Activated CD4-positive, CD25-positive, alpha-beta regulatory T cell treated with anti-CD3 and anti-CD28 coated beads, Interleukin-2, amount 50 U/mL, for 16 hours (primary cell): Measurements from ENCODE around the gene PPP1R3C.
A peak's percentile ranks its signal among the peaks of the same experiment; 100 is the strongest.

Experiments used
- DNase-seq: peaks from one replicate; pipeline ENCODE4 v3.0.0-alpha.2; 2020; ENCODE audit warnings: low read depth, low spot score

Gene PPP1R3C

GRCh38 chr10:91632671-91633550, at the start of gene PPP1R3C:
Gene PPP1R3C, minus strand, starts transcription at chr10:91633071. Its CDS starts 102 bp downstream, at chr10:91632969.
- no peak for DNase-seq

DNA sequence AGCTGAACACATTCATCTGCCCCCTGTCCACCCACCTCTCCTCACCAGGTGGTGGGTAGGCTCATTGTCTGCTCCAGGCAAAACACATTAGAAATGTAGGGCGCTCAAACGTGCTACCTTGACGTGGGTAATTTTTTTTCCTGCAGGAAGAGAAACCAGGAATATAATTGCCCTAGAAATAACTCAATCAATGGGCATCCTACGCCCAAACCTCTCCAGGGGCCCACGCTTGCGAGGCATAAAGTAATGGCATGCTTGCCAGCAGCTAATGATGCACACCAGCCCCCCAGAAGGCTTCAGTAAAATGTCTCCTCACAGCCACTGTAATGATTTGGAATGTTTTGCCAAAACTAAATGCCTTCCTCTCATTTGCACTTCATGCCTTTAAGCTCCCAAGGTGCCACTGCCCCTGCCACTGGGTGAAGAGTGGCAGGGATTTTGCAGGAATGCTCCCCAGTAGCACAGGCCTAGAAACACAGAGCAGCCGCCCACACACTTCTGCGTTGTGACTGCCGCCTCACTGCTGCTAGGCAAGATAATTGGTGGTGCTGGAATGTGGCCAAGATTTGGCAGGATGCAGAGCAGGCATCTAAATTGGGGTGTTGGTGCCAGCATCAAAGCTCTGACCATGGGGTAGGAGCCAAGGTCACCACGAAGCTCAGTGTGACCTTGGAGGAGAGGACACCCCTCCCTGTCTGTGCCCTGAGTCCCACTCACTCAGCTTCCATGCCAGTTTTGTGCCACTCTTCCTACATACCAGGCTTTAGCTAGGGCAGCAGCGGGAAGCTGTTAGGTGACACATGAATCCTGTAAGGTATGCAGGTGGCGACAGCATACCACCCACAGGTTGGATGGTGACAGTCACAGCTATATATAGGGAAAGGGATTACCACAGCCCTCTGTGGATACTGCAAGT, 48.7 kb upstream of the PPP1R3C start:
- DNase-seq, result no peak

- no peak for DNase-seq
Observed at GRCh38 chr10:91680487-91680886, 47.6 kb upstream of the PPP1R3C start.

DNA sequence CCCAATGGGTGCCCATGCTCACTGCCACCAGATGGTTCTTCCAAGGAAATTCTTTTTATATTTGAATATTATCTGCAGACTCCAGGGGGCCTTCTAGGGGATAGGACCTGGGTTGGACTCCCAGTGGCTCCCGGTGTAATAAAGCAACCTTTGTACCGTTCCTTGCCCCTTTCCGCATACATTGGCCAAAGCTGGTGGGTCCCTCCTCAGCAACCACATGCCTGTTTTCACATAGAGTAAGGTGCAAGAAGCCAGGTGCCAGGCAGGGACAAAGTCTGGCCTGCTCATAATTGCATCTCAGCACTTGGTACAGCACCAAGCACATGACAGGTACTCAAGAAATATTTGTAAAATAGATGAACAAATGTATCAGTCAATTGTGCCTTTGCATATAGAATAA, 46.4 kb upstream of the PPP1R3C start:
- DNase-seq, result no peak

DNA sequence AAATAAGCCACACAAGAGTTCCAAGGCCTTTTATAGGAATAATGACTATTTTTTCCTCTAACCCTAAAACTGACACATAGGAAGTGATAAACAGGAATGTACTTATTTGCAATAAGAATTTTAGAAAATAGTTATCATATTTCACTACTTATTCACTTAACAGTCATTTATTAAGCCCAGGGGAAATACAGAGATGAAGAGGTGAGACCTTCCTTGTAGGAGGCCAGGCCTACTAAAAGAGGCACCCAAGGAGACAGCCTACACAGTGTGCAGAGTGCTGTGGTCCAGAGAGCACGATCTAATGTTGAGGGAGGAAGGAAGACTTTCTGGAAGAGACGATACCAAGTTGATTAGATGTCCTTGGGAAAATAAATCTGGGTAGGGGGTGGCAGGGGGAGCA, 45.0 kb upstream of the PPP1R3C start:
- no peak for DNase-seq

DNA sequence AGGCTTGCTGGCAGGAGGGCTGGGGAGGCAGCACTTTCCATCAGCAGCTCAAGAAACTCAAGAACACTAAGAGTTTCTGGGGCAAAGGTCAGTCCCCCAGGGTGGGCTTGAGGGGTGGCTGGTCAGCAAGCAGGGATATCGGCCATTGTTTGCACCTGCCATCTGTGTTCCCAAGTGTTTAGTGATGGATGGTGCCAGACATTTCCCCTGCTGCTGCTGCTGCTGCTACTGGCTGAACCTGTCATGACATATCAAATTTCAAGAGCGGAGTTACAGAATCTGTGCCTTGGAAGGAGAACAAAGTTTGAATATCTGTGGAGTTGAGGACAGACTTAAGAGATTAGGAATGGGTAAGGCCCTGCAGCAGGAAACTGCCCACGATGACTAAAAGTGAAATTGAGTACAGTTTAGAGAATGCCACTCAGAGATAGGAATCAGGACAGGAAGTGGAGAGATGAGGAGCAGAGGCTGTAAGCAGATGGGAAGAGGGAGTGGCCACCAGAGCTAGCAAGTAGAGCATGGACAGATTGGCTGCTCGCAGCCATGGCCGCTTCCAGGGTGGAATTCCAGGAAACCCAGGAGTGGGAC, 39.2 kb upstream of the PPP1R3C start:
- no peak for DNase-seq

DNA sequence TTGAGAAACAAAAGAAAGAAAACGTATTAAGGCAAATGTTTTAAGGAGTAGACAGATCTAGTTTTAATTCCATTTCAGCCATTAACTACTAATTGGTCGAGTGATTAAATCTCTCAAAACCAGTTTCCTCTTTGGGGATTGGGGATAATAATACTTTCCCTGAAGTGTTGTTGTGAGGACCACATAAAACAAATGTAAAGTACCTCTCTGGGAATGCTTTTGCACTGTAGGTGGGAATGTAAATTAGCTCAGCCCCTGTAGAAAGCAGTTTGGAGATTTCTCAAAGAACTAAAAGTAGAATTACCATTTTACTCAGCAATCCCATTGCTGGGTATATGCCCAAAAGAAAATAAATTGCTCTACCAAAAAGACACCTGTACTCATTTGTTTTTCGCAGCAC, 36.0 kb upstream of the PPP1R3C start:
- no peak for DNase-seq

GRCh38 chr10:91665842-91666241, 33.0 kb upstream of the PPP1R3C start:
- DNase-seq, result no peak

- no peak for DNase-seq
Observed at GRCh38 chr10:91664426-91664825, 31.6 kb upstream of the PPP1R3C start.

DNA sequence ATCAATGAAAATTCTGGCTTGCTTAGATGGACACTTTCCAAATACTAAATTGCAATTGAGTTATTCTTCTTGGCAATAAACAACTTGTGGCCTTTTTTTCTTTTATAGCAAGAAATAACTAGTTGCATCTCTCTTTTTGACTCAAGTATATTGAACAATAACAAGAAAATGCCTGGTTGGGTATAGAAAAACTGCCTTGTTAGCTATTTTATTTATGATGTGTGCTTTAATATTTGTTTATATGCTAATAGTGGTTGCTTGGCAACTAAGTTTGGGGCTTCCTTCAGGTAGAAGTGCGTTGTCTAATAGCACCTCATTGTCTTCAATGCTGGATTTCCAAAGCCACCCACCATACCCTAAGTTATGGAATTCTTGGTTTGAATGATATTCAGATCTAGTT, 30.1 kb upstream of the PPP1R3C start:
- no peak for DNase-seq

DNA sequence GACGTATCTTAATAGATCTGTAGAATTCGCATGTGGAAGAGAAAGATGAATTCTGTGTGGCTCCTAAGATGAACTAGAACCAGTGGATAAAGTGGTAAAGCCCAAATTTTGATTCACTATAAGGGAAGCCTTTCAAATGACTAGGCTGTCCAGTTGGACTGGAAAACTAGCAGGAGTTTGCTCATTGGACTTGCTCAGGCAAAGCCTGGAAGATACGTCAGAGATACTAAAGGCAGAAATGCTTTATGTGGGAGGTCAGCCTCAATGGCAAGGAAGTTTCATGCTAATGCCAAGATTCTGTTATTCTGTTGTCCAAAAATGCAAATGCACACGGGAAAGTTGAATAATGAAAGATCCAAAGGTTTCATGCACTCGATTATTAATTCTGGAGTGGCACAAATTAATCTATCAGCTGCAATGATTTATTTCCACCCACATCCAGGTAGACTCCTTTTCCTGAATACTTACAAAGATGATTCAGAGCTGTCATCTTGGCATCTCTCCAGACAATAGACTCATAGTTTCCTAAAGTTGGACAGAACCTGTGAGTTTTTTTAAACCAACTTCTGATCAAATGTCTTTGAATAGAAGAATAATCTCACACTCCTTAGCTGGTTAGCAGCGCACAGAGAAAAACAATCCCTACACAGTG, 20.5 kb upstream of the PPP1R3C start:
- DNase-seq, result no peak

- DNase-seq, result no peak
Observed at GRCh38 chr10:91652364-91652763, 19.5 kb upstream of the PPP1R3C start.

DNA sequence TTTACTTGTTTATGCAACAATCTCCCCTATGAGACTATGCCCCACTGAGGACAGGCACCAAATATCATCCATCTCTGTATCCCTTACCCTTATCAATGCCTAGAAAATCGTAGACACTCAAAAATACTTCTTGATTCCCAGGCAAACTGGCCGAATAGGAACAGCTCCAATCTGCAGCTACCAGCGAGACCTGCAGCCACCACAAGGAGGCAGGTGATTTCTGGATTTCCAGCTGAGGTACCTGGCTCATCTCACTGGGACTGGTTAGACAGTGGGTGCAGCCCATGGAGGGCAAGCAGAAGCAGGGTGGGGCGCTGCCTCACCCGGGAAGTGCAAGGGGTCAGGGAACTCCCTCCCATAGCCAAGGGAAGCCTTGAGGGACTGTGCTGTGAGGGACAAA, 10.8 kb upstream of the PPP1R3C start:
- DNase-seq, result no peak

- no peak for DNase-seq
Observed at GRCh38 chr10:91642831-91643692, 10.2 kb upstream of the PPP1R3C start.

DNA sequence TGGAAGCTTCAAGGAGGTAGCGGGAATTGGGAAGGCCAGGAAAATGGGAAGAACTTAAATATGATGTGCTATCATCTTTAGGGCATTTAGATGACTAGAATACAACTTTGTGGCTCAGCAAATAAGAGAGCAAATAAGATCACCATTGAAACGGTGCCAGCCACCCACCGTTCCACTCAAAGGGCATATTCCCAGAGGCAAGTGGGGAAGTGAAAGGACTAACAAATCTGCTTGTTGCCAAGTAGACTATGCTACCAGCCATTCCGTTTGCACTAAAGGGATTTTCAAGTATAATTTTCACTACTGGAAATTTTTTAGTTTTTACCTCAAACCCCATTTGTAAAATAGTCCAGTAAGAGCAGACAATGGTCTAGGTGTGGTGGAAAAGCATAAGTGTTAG, 4.0 kb upstream of the PPP1R3C start:
- no peak for DNase-seq

DNA sequence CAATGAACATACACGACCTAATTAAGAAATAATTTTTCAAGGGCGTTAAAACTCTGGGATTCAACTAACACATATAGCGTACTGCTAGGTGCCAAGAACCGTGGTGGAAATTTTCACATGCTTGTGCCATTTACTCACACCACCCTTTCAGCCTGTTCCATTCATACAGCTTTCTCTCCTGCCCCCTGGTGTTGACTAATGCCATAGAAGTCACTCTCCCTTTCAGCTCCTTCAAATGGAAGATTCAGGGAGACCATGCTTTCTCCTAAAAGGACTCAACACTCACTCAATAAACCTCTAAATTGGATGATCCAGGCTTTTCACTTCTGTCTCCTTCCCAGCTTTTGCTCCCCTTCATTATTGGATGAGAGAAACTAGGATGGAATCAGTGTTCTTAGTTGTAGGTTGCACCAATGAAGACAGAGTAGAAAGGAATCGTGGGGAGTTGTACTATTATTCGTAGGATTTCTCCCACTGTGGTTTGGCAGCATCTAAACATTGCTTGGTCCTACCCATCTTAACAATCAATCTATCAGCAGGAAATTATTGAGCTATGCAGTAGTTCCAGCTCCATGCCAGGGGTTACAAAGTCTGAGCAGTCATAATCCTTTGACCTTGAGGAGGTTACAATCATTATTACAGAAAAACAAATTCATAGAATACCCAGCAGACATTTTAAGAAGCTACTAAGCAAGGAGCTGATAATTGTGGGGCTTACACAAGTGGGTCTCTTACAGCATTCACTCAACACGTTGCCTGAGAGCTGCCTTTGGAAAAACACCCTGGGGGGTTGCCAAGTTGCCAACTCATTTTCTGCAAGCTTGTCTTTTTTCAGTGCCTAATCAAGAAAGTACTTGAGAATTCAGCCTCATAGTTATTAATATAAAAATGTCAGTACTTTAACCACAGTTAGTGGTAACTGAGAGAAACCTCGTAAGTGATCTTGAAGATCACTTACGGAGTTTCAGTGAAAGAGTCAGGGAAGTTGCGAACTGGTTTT, 2.8 kb upstream of the PPP1R3C start:
- DNase-seq, result peak; percentile 10

DNA sequence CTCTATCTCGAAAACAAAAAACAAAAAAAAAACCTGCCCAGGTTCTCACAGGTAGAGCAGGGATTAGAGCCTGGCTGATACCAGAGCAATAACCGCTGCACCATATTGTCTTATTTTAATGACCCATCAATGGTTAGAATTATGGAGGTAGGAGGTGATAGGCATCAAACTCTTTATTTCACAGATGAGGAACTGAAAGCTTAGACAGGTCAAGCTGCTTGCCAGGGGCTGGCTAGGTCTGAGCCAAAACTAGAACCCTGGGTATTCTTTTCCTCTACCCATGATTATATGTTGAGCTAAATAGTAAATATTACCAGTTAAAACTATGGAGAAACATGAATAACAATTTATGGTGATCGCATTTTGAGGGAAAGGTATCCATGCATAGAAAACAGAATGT, 2.0 kb upstream of the PPP1R3C start:
- no peak for DNase-seq

- DNase-seq, result no peak
Observed at GRCh38 chr10:91634246-91634645, 1.4 kb upstream of the PPP1R3C start.

- DNase-seq, result no peak
Observed at GRCh38 chr10:91630625-91631024, 2.2 kb downstream of the PPP1R3C start.
